Measurements from ENCODE around the gene TEX54. TPM values are rescaled to one million over a fixed set of nuclear protein-coding genes. Genes with fewer than 3 reads are reported as not detected.

The TEX54 gene
- total and polyA plus RNA-seq, 2 of the 13 experiments (the other 11 are each of a cell fraction or from before 2014, with no cell fraction given) = not detected

DNA sequence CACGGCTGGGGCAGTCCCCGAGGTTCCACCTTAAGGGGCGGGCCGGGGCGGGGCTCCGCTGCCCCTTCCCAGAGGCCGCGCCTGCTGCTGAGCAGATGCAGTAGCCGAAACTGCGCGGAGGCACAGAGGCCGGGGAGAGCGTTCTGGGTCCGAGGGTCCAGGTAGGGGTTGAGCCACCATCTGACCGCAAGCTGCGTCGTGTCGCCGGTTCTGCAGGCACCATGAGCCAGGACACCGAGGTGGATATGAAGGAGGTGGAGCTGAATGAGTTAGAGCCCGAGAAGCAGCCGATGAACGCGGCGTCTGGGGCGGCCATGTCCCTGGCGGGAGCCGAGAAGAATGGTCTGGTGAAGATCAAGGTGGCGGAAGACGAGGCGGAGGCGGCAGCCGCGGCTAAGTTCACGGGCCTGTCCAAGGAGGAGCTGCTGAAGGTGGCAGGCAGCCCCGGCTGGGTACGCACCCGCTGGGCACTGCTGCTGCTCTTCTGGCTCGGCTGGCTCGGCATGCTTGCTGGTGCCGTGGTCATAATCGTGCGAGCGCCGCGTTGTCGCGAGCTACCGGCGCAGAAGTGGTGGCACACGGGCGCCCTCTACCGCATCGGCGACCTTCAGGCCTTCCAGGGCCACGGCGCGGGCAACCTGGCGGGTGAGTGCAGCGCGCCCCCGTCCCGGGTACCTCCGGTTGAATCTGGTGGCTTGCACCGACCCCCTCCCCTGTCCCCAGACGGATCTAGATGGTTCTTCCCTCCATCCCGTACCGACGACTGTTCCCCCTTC, 48.4 kb upstream of the TEX54 start, which contains the start of gene SLC3A2 (continued):
- TF ChIP-seq, protein P1, sequence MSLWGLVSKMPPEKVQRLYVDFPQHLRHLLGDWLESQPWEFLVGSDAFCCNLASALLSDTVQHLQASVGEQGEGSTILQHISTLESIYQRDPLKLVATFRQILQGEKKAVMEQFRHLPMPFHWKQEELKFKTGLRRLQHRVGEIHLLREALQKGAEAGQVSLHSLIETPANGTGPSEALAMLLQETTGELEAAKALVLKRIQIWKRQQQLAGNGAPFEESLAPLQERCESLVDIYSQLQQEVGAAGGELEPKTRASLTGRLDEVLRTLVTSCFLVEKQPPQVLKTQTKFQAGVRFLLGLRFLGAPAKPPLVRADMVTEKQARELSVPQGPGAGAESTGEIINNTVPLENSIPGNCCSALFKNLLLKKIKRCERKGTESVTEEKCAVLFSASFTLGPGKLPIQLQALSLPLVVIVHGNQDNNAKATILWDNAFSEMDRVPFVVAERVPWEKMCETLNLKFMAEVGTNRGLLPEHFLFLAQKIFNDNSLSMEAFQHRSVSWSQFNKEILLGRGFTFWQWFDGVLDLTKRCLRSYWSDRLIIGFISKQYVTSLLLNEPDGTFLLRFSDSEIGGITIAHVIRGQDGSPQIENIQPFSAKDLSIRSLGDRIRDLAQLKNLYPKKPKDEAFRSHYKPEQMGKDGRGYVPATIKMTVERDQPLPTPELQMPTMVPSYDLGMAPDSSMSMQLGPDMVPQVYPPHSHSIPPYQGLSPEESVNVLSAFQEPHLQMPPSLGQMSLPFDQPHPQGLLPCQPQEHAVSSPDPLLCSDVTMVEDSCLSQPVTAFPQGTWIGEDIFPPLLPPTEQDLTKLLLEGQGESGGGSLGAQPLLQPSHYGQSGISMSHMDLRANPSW (CRISPR knock-in tag; IDR thresholded peaks at IDR 0.05; ENCODE audit: borderline replicate concordance) = peak; percentile 93
- TF ChIP-seq, protein P2, sequence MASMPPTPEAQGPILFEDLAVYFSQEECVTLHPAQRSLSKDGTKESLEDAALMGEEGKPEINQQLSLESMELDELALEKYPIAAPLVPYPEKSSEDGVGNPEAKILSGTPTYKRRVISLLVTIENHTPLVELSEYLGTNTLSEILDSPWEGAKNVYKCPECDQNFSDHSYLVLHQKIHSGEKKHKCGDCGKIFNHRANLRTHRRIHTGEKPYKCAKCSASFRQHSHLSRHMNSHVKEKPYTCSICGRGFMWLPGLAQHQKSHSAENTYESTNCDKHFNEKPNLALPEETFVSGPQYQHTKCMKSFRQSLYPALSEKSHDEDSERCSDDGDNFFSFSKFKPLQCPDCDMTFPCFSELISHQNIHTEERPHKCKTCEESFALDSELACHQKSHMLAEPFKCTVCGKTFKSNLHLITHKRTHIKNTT (CRISPR knock-in tag; IDR thresholded peaks at IDR 0.05) = no peak
- TF ChIP-seq, protein P3, sequence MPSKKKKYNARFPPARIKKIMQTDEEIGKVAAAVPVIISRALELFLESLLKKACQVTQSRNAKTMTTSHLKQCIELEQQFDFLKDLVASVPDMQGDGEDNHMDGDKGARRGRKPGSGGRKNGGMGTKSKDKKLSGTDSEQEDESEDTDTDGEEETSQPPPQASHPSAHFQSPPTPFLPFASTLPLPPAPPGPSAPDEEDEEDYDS (CRISPR knock-in tag; IDR thresholded peaks at IDR 0.05) = peak; percentile 79
- TF ChIP-seq, protein P4, sequence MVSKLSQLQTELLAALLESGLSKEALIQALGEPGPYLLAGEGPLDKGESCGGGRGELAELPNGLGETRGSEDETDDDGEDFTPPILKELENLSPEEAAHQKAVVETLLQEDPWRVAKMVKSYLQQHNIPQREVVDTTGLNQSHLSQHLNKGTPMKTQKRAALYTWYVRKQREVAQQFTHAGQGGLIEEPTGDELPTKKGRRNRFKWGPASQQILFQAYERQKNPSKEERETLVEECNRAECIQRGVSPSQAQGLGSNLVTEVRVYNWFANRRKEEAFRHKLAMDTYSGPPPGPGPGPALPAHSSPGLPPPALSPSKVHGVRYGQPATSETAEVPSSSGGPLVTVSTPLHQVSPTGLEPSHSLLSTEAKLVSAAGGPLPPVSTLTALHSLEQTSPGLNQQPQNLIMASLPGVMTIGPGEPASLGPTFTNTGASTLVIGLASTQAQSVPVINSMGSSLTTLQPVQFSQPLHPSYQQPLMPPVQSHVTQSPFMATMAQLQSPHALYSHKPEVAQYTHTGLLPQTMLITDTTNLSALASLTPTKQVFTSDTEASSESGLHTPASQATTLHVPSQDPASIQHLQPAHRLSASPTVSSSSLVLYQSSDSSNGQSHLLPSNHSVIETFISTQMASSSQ (IDR thresholded peaks at IDR 0.05; ENCODE audit: low read depth) = no peak
- TF ChIP-seq, protein P4 (CRISPR knock-in tag; IDR thresholded peaks at IDR 0.05; ENCODE audit: borderline replicate concordance) = peak; percentile 67
- TF ChIP-seq, protein P5, sequence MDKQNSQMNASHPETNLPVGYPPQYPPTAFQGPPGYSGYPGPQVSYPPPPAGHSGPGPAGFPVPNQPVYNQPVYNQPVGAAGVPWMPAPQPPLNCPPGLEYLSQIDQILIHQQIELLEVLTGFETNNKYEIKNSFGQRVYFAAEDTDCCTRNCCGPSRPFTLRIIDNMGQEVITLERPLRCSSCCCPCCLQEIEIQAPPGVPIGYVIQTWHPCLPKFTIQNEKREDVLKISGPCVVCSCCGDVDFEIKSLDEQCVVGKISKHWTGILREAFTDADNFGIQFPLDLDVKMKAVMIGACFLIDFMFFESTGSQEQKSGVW (CRISPR knock-in tag; IDR thresholded peaks at IDR 0.05; ENCODE audit: borderline replicate concordance) = no peak
- peak; percentile 64; the same call in 1 of the 2 replicates for TF ChIP-seq KLF6 (CRISPR knock-in tag; IDR thresholded peaks at IDR 0.05)
- TF ChIP-seq, protein P6, sequence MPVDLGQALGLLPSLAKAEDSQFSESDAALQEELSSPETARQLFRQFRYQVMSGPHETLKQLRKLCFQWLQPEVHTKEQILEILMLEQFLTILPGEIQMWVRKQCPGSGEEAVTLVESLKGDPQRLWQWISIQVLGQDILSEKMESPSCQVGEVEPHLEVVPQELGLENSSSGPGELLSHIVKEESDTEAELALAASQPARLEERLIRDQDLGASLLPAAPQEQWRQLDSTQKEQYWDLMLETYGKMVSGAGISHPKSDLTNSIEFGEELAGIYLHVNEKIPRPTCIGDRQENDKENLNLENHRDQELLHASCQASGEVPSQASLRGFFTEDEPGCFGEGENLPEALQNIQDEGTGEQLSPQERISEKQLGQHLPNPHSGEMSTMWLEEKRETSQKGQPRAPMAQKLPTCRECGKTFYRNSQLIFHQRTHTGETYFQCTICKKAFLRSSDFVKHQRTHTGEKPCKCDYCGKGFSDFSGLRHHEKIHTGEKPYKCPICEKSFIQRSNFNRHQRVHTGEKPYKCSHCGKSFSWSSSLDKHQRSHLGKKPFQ (CRISPR knock-in tag; IDR thresholded peaks at IDR 0.05; ENCODE audit: insufficient replicate concordance) = no peak
- 0 out of 2 replicates have a peak, but pooled peaks have one; percentile 55 for TF ChIP-seq ZNF607 (CRISPR knock-in tag; IDR thresholded peaks at IDR 0.05; ENCODE audit: borderline replicate concordance)
- TF ChIP-seq NFIC (IDR thresholded peaks at IDR 0.05; ENCODE audit: low read length) = no peak
- no peak for TF ChIP-seq MAFK (conservative IDR thresholded peaks at IDR 0.05 in 1 of 2, IDR thresholded peaks at IDR 0.05 in 1 of 2; ENCODE audit: low read length in 2 of 2)
- TF ChIP-seq ZBTB38 (CRISPR knock-in tag; IDR thresholded peaks at IDR 0.05) = peak; percentile 50; the same call in 1 of the 2 replicates
- TF ChIP-seq KDM1A (CRISPR knock-in tag; IDR thresholded peaks at IDR 0.05) = no peak
- 0 out of 2 replicates have a peak, but pooled peaks have one; percentile 43 for TF ChIP-seq ZNF367 (CRISPR knock-in tag; IDR thresholded peaks at IDR 0.05; ENCODE audit: borderline replicate concordance)
- TF ChIP-seq ZNF550 (CRISPR knock-in tag; IDR thresholded peaks at IDR 0.05; ENCODE audit: borderline replicate concordance) = 0 out of 2 replicates have a peak, but pooled peaks have one; percentile 61
- TF ChIP-seq WIZ (CRISPR knock-in tag; IDR thresholded peaks at IDR 0.05) = peak; percentile 75; the same call in 1 of the 2 replicates
- TF ChIP-seq ZNF3 (CRISPR knock-in tag; IDR thresholded peaks at IDR 0.05) = no peak
- TF ChIP-seq ZNF720 (CRISPR knock-in tag; IDR thresholded peaks at IDR 0.05) = no peak
